Activated B cell treated with CpG ODN at 0.5 μM for 24 hours (primary cell): Measurements from ENCODE around the gene GPR39. TPM values are rescaled to one million over a fixed set of nuclear protein-coding genes. Genes with fewer than 3 reads are reported as not detected.

Experiments
- ATAC-seq: fragments of 200-7000 bp; cut with Tn5 transposase; one replicate; pipeline ENCODE4 v1.10.0; 2021; ENCODE audit warnings: low read depth, mild to moderate bottlenecking, moderate library complexity
- CTCF ChIA-PET: fragments of 350-600 bp; sonication (Branson Sonifier 250); formaldehyde crosslinking; loops from one replicate; lab custom pipeline; 2021; ENCODE audit warnings: antibody characterized with exemption; lab: Charles Lee
- POLR2A ChIA-PET: fragments of 350-600 bp; sonication (Branson Sonifier 250); formaldehyde crosslinking; loops from one replicate; lab custom pipeline; 2021; ENCODE audit warnings: antibody characterized with exemption; lab: Charles Lee
- DNase-seq: peaks from one replicate; pipeline ENCODE4 v3.0.0; 2022
- H3K27ac Mint-ChIP-seq: one replicate; pipeline ENCODE4 v1.8.0; 2020; ENCODE audit warnings: mixed read lengths
- H3K27me3 Mint-ChIP-seq: one replicate; pipeline ENCODE4 v1.8.0; 2021; ENCODE audit warnings: mixed read lengths
- H3K36me3 Mint-ChIP-seq: one replicate; pipeline ENCODE4 v1.8.0; 2021; ENCODE audit warnings: low read depth, mixed read lengths
- H3K4me1 Mint-ChIP-seq: one replicate; pipeline ENCODE4 v1.8.0; 2021; ENCODE audit warnings: mixed read lengths
- H3K4me3 Mint-ChIP-seq: one replicate; pipeline ENCODE4 v1.8.0; 2020; ENCODE audit warnings: mild to moderate bottlenecking, mixed read lengths
- H3K9me3 Mint-ChIP-seq: one replicate; pipeline ENCODE4 v1.8.0; 2020; ENCODE audit warnings: mixed read lengths
- intact Hi-C: fragments of 100-400 bp; cut with micrococcal nuclease; formaldehyde crosslinking; loops from one replicate; pipeline ENCODE4 v1.15.1; 2024
- total RNA-seq: library from RNA; stranded (reverse); gene quantifications from 2 replicates; pipeline ENCODE4 v1.2.3, GENCODE V29; 2022
- TF ChIP-seq, protein P1 (sequence below): fragments of 200-600 bp; IDR thresholded peaks from one replicate; pipeline ENCODE4 v1.8.0; 2022; ENCODE audit warnings: antibody characterized with exemption, mild to moderate bottlenecking

Gene GPR39
- total RNA-seq, 1 donor from 2014 or later, result not detected

DNA sequence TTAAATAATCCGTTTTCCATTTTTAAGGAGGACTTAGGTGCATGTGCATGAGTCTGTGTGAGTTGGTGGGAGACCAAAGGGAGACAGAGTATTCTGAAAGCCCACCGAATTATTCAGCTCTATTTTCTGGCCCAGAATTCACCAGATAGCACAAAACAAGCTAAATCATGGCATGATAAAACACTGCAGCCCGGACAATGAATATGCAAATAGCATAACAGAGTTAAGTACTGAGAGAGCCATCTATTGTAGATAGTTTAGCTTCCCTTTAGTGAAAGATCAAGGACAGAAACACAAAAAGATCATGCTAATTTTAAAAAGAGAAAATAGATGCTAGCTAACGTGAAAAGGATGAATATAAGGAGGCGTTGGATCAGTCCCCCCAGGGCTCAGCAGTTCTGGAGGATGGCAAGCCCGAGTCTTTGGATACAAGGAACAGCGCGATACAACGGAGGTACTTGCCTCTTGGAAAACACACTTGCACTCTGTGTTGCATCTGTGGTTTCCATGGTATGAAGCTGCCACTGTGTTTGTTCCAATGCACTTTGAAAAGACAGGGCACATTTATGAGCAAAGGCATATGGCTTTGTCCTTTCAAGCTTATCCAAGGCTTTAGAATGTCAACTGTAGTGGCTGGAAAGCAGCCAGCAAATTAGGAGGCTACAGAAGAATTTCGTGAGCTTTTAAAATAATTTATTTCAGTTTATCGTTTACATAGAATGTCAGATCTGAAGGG, 133.5 kb downstream of the GPR39 start:
- H3K9me3 Mint-ChIP-seq, result no peaks in the 10 kb centered on the region
- H3K4me3 Mint-ChIP-seq, result no peak overlapping the region
- no peak for ATAC-seq
- no peaks in the 10 kb centered on the region for H3K4me1 Mint-ChIP-seq
- no peaks in the 10 kb centered on the region for H3K27me3 Mint-ChIP-seq
- intact Hi-C loops, result no loop called here
- no peak for DNase-seq
- POLR2A ChIA-PET, result no interaction called here
- CTCF ChIA-PET, result interaction anchor here (1.2 to 2.7 kb wide), 2 partner anchors 621 to 1294 kb away, joined by 3 to 10 read pairs (median 4); no protein-coding TSS in a partner anchor
- TF ChIP-seq, protein P1, sequence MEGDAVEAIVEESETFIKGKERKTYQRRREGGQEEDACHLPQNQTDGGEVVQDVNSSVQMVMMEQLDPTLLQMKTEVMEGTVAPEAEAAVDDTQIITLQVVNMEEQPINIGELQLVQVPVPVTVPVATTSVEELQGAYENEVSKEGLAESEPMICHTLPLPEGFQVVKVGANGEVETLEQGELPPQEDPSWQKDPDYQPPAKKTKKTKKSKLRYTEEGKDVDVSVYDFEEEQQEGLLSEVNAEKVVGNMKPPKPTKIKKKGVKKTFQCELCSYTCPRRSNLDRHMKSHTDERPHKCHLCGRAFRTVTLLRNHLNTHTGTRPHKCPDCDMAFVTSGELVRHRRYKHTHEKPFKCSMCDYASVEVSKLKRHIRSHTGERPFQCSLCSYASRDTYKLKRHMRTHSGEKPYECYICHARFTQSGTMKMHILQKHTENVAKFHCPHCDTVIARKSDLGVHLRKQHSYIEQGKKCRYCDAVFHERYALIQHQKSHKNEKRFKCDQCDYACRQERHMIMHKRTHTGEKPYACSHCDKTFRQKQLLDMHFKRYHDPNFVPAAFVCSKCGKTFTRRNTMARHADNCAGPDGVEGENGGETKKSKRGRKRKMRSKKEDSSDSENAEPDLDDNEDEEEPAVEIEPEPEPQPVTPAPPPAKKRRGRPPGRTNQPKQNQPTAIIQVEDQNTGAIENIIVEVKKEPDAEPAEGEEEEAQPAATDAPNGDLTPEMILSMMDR, result no peak
- no peaks in the 10 kb centered on the region for H3K36me3 Mint-ChIP-seq
- H3K27ac Mint-ChIP-seq, result no peak overlapping the region

DNA sequence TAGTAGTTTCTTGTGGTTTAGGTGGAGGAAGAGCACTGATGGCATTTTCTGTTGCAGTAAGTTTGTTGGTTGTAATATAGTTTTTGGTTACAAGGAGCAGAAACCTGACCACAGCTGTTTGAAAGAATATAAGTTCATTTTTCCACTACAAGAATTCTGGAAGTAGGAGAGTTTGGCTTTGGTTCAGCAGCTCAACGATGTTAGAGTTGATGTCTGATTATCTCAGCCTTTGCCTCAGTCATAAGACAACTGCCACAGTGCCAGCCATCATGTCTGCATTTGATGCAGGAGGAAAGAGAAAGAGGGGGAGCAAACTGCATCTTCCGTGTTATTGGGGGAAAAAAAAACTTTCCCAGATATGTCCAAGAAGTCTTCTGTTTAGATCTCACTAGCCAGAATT, 134.3 kb downstream of the GPR39 start:
- ATAC-seq (no peak), DNase-seq (no peak)
- TF ChIP-seq, protein P1, result no peak
- H3K27ac Mint-ChIP-seq, result no peak overlapping the region
- no peaks in the 10 kb centered on the region for H3K27me3 Mint-ChIP-seq
- ChIA-PET CTCF (interaction anchor here (1.2 to 2.7 kb wide), 2 partner anchors 621 to 1293 kb away, joined by 3 to 10 read pairs; no protein-coding TSS in a partner anchor), POLR2A (no interaction called here)
- H3K4me3 Mint-ChIP-seq, result no peak overlapping the region
- H3K9me3 Mint-ChIP-seq, result no peaks in the 10 kb centered on the region
- no peaks in the 10 kb centered on the region for H3K36me3 Mint-ChIP-seq
- intact Hi-C loops, result no loop called here
- H3K4me1 Mint-ChIP-seq, result no peaks in the 10 kb centered on the region

DNA sequence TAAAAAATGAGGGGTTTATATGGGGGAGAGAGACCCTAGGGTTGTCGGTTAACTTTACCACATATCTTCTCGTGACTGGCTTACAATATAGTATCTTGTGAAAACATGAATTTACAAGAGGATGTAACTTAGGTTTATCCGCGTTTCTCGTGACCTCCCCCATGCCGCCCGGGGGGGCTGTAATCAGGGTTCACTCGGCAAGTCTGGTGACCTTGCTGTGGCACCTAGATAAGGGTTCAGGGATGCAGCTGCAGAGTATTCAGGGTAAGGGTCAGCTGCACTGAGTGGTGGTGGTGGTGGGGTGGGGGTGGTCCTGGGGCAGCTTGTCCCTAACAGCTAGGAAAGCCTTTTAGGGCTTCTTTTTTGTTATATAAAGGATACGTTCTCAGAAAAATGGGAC, 141.1 kb downstream of the GPR39 start:
- Mint-ChIP-seq H3K4me1 (no peaks in the 10 kb centered on the region), H3K4me3 (no peak overlapping the region), H3K9me3 (no peaks in the 10 kb centered on the region), H3K27ac (no peak overlapping the region), H3K27me3 (no peaks in the 10 kb centered on the region), H3K36me3 (no peaks in the 10 kb centered on the region)
- ATAC-seq (no peak), DNase-seq (no peak)
- intact Hi-C loops, result no loop called here
- POLR2A ChIA-PET, result no interaction called here
- CTCF ChIA-PET, result interaction anchor here (1.3 kb wide), 1 partner anchor 11 kb away, joined by 5 read pairs; no protein-coding TSS in a partner anchor
- TF ChIP-seq, protein P1, result no peak

DNA sequence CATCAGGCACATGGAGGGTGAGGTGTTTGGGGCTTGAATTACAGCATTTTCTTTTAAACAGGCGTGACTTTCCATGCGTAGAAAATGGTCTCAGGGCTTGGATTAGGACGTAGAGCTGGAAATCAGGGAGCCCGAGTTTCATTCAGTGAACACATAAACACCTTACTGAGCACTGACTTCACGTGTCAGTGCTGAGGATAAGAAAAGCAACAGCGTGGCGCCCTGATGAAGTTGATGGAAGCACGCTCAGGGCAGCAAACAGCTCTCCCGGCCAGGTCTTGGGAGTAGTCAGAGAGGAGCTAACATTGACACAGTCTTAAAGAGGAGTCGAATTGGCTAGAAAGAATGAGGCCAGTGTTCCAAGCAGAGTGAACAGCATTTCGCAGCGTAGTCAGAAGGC, 142.7 kb downstream of the GPR39 start:
- ATAC-seq (no peak), DNase-seq (no peak)
- TF ChIP-seq, protein P1, result no peak
- CTCF ChIA-PET, result no interaction called here
- Mint-ChIP-seq H3K27ac (no peak overlapping the region), H3K27me3 (no peaks in the 10 kb centered on the region), H3K4me1 (no peaks in the 10 kb centered on the region), H3K36me3 (no peaks in the 10 kb centered on the region), H3K9me3 (no peaks in the 10 kb centered on the region), H3K4me3 (no peak overlapping the region)
- POLR2A ChIA-PET, result no interaction called here
- intact Hi-C loops, result no loop called here

DNA sequence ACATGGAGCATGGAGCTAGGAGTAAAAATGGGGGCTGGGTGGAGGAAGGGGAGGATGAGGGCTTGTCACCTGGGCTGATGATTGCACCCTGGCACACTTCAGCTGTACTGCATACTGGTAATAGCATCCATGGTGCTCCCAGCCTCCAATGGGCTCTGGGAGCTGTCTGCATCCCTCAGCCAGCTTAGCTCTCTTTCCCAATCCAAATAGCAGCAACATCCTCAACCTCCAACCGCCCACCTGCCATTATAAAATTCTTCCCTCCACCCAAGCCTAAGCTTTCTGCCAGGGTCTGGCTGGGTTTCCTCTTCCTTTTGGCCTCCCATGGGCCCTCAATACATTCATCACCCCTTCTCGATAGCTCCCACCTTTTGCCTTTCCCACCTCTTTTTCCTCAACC, 143.3 kb downstream of the GPR39 start:
- no peak overlapping the region for H3K27ac Mint-ChIP-seq
- H3K36me3 Mint-ChIP-seq, result no peaks in the 10 kb centered on the region
- intact Hi-C loops, result no loop called here

More for the DNA sequence above, 143.3 kb downstream of the GPR39 start:
- no peak for DNase-seq
- TF ChIP-seq, protein P1, result no peak
- CTCF ChIA-PET, result no interaction called here
- no peaks in the 10 kb centered on the region for H3K4me1 Mint-ChIP-seq
- H3K9me3 Mint-ChIP-seq, result no peaks in the 10 kb centered on the region
- no peak overlapping the region for H3K4me3 Mint-ChIP-seq
- POLR2A ChIA-PET, result no interaction called here
- no peaks in the 10 kb centered on the region for H3K27me3 Mint-ChIP-seq
- no peak for ATAC-seq
